Neural progenitor cell (in vitro differentiated cells): ENCODE data around the gene KLHL35. TPM values are rescaled to one million over a fixed set of nuclear protein-coding genes. Genes with fewer than 3 reads are reported as not detected.

Experiments used
- DNase-seq: peaks from one replicate; pipeline ENCODE4 v3.0.0-alpha.2; 2016; ENCODE audit warnings: low spot score
- H2AFZ ChIP-seq: fragments of 200-600 bp; sonication (generic); replicated peaks from 2 replicates; pipeline ENCODE4 v1.6.1; 2016; ENCODE audit warnings: antibody characterized with exemption
- H3F3A ChIP-seq: fragments of 200-600 bp; sonication (generic); 2 replicates; pipeline ENCODE4 v1.6.1; 2016; ENCODE audit warnings: antibody characterized with exemption, low read depth
- H3K27ac ChIP-seq: fragments of 200-600 bp; sonication (generic); 2 replicates; pipeline ENCODE4 v1.5.1; 2016; ENCODE audit warnings: mild to moderate bottlenecking
- H3K27me3 ChIP-seq: fragments of 200-600 bp; sonication (generic); 2 replicates; pipeline ENCODE4 v1.6.1; 2016; ENCODE audit warnings: mild to moderate bottlenecking, moderate library complexity
- H3K36me3 ChIP-seq: fragments of 200-600 bp; sonication (generic); 2 replicates; pipeline ENCODE4 v1.5.1; 2016
- H3K4me1 ChIP-seq: fragments of 200-600 bp; sonication (generic); 2 replicates; pipeline ENCODE4 v1.6.1; 2016; ENCODE audit warnings: mixed run types
- H3K4me2 ChIP-seq: fragments of 200-600 bp; sonication (generic); 2 replicates; pipeline ENCODE4 v1.6.1; 2016
- H3K4me3 ChIP-seq: fragments of 200-600 bp; sonication (generic); 2 replicates; pipeline ENCODE4 v1.5.1; 2016
- H3K79me2 ChIP-seq: fragments of 200-600 bp; sonication (generic); 2 replicates; pipeline ENCODE4 v1.6.1; 2016; ENCODE audit warnings: low read depth
- H3K9ac ChIP-seq: fragments of 200-600 bp; sonication (generic); 2 replicates; pipeline ENCODE4 v1.6.1; 2016
- H3K9me3 ChIP-seq: fragments of 200-600 bp; sonication (generic); 2 replicates; pipeline ENCODE4 v1.5.1; 2016; ENCODE audit warnings: low read depth
- H4K20me1 ChIP-seq: fragments of 200-600 bp; sonication (generic); 2 replicates; pipeline ENCODE4 v1.6.1; 2016; ENCODE audit warnings: low read depth
- H3K27ac Mint-ChIP-seq: 3 replicates; pipeline ENCODE4 v1.8.0; 2021; ENCODE audit warnings: mixed read lengths
- H3K27me3 Mint-ChIP-seq: 2 replicates; pipeline ENCODE4 v1.8.0; 2022; ENCODE audit warnings: low read depth, mild to moderate bottlenecking, inconsistent platforms, moderate library complexity, mixed read lengths; ENCODE audit not compliant: insufficient read depth
- H3K36me3 Mint-ChIP-seq: 3 replicates; pipeline ENCODE4 v1.8.0; 2021; ENCODE audit warnings: mixed read lengths
- H3K4me1 Mint-ChIP-seq: 3 replicates; pipeline ENCODE4 v1.8.0; 2021; ENCODE audit warnings: mixed read lengths
- H3K4me3 Mint-ChIP-seq: 3 replicates; pipeline ENCODE4 v1.8.0; 2021; ENCODE audit warnings: mild to moderate bottlenecking, moderate library complexity, mixed read lengths
- H3K9me3 Mint-ChIP-seq: 3 replicates; pipeline ENCODE4 v1.8.0; 2020; ENCODE audit warnings: mixed read lengths
- EZH2 ChIP-seq: fragments of 200-600 bp; sonication (generic); IDR thresholded peaks from 2 replicates; pipeline ENCODE4 v1.6.1; 2017; ENCODE audit warnings: antibody characterized with exemption, mild to moderate bottlenecking, moderate library complexity
- EZH2phosphoT487 ChIP-seq: fragments of 200-600 bp; sonication (generic); IDR thresholded peaks from 2 replicates; pipeline ENCODE4 v1.6.1; 2017; ENCODE audit warnings: antibody characterized with exemption
- total RNA-seq: library from RNA; depleted of rRNA; stranded (reverse); fragments of >200 nt; gene quantifications from 2 replicates; pipeline ENCODE4 v1.2.3, GENCODE V29; 2015; ENCODE audit warnings: low replicate concordance
- TF ChIP-seq, protein P1 (sequence below): fragments of 200-600 bp; sonication (generic); IDR thresholded peaks from 2 replicates; pipeline ENCODE4 v1.5.1; 2017; ENCODE audit warnings: antibody characterized with exemption, mild to moderate bottlenecking

The KLHL35 gene
- total RNA-seq, 1 donor from 2014 or later = 1.2 TPM

DNA sequence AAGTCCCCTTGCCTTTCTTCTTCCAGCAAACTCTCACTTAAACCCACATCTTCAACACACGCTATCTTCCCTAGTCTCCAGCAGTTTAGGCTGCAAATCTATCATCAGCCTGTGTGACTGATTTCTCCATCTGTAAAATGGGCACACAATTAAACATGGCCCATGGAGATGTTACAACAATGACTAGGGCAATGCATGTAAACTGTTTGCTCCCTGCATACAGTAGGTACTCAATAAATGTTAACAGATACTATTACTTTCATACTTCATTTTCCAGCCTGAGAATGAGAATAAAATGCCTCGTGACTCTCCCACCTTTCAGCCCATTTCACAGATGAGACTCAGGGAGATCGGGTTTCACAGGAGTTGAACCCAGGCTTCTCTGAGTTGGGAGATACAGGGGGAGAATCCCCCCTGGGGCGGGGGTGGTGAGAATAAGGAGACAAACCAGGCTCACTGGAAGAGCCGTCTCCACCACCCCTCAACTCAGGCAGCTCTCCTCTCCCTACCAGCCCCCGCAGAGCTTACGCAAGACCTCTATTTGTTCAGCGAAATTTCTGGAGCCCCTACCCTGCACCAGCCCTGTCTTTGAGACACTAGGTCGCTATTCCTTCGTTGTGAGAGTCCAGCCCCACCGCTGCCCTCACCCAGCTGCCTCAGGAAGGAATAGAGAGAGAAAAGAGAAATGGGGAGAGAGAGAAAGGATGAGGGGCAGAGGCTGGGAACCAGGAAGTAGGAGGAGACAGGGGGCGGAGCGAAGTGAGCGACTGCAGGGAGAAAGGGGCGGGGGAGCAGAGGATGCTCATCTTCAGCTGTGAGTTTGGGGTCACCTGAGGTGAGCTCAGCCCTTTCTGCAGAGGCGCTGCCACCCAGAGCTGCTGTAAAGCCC, 42.1 kb upstream of the KLHL35 start:
- Mint-ChIP-seq H3K27me3 (peaks cover 2% of the 10 kb centered on the region), H3K36me3 (no peaks in the 10 kb centered on the region), H3K27ac (peak overlapping the region; percentile 72), H3K4me3 (no peak overlapping the region), H3K4me1 (peaks cover 54% of the 10 kb centered on the region), H3K9me3 (no peaks in the 10 kb centered on the region)
- Histone ChIP-seq H2AFZ (no peak overlapping the region), H4K20me1 (no peaks in the 10 kb centered on the region), H3K27ac (no peak overlapping the region), H3K9me3 (no peaks in the 10 kb centered on the region), H3F3A (peaks cover 12% of the 10 kb centered on the region), H3K4me2 (peak overlapping the region; percentile 35), H3K79me2 (no peaks in the 10 kb centered on the region), H3K36me3 (no peaks in the 10 kb centered on the region), H3K4me1 (peaks cover 35% of the 10 kb centered on the region), H3K4me3 (no peak overlapping the region), H3K27me3 (no peaks in the 10 kb centered on the region), H3K9ac (no peak overlapping the region)
- peak; percentile 81 for DNase-seq
- TF ChIP-seq EZH2phosphoT487 (no peak), EZH2 (no peak)
- TF ChIP-seq, protein P1, sequence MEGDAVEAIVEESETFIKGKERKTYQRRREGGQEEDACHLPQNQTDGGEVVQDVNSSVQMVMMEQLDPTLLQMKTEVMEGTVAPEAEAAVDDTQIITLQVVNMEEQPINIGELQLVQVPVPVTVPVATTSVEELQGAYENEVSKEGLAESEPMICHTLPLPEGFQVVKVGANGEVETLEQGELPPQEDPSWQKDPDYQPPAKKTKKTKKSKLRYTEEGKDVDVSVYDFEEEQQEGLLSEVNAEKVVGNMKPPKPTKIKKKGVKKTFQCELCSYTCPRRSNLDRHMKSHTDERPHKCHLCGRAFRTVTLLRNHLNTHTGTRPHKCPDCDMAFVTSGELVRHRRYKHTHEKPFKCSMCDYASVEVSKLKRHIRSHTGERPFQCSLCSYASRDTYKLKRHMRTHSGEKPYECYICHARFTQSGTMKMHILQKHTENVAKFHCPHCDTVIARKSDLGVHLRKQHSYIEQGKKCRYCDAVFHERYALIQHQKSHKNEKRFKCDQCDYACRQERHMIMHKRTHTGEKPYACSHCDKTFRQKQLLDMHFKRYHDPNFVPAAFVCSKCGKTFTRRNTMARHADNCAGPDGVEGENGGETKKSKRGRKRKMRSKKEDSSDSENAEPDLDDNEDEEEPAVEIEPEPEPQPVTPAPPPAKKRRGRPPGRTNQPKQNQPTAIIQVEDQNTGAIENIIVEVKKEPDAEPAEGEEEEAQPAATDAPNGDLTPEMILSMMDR = no peak

DNA sequence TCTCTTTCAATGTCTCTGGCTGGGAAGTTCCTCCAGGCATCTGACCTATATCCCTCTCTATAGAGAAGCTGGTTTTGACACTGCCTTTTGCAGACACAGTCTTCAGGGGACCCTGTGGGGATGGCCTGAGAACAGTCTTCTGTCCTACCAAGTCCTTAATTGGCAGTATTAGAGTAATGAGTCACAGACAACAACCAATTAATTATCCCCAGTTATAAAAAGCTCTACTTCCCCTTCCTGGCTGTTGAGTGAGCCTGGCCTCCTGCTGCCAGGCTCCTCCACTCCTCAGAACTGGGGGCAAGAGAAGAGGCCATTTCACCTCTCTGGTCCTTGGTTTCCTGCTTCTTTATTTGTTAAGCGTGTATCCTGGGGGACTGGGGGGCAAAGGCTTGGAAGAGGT, 41.2 kb upstream of the KLHL35 start:
- Histone ChIP-seq H3K27me3 (no peaks in the 10 kb centered on the region), H3K4me2 (no peak overlapping the region), H3K79me2 (no peaks in the 10 kb centered on the region), H3K4me3 (no peak overlapping the region), H3K4me1 (peaks cover 35% of the 10 kb centered on the region), H3K9ac (no peak overlapping the region), H3F3A (peaks cover 12% of the 10 kb centered on the region), H3K27ac (no peak overlapping the region), H2AFZ (no peak overlapping the region), H4K20me1 (no peaks in the 10 kb centered on the region), H3K36me3 (no peaks in the 10 kb centered on the region), H3K9me3 (no peaks in the 10 kb centered on the region)
- H3K36me3 Mint-ChIP-seq = no peaks in the 10 kb centered on the region
- TF ChIP-seq, protein P1 = no peak
- TF ChIP-seq EZH2phosphoT487 = no peak
- TF ChIP-seq EZH2 = no peak
- H3K4me3 Mint-ChIP-seq = no peak overlapping the region
- H3K4me1 Mint-ChIP-seq = peaks cover 56% of the 10 kb centered on the region
- DNase-seq = no peak
- no peaks in the 10 kb centered on the region for H3K27me3 Mint-ChIP-seq
- H3K9me3 Mint-ChIP-seq = no peaks in the 10 kb centered on the region
- H3K27ac Mint-ChIP-seq = no peak overlapping the region

DNA sequence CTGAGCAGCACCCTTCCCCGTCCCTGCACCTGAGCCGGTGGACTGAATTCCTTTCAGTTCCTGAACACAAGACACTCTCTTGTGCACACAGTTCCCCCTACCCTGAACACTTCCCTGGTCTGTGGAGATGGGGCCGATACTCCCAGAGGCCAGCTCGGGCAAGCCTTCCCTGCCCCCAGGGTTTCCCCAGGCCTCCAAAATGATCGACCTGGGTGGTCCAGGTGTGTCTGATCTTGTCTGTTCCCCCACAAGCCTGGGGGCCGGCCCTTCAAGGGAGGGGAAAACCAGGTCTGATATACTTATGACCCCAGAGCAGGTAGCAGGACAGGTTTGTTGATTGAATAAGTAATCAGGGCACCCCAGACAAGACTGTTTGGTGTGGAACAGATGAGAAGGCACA, 40.7 kb upstream of the KLHL35 start:
- Mint-ChIP-seq H3K4me1 (peaks cover 62% of the 10 kb centered on the region), H3K36me3 (no peaks in the 10 kb centered on the region), H3K27me3 (no peaks in the 10 kb centered on the region), H3K9me3 (no peaks in the 10 kb centered on the region), H3K4me3 (no peak overlapping the region), H3K27ac (no peak overlapping the region)
- Histone ChIP-seq H3K79me2 (no peaks in the 10 kb centered on the region), H3K27ac (no peak overlapping the region), H3K9ac (no peak overlapping the region), H3K4me3 (no peak overlapping the region), H3K4me2 (no peak overlapping the region), H2AFZ (no peak overlapping the region), H3K36me3 (no peaks in the 10 kb centered on the region), H3K27me3 (no peaks in the 10 kb centered on the region), H3K9me3 (no peaks in the 10 kb centered on the region), H4K20me1 (no peaks in the 10 kb centered on the region), H3K4me1 (peaks cover 39% of the 10 kb centered on the region), H3F3A (peaks cover 12% of the 10 kb centered on the region)
- no peak for DNase-seq
- TF ChIP-seq EZH2phosphoT487 (no peak), EZH2 (no peak)
- TF ChIP-seq, protein P1 = no peak
